Suprapubic skin (tissue), 4 donors: ENCODE measurements around the gene TALDO1.

ENCODE experiments used
- POLR2A ChIP-seq, 2 donors: fragments of 450-650 bp; IDR thresholded peaks; one replicate each; pipeline ENCODE4 v1.6.1; 2017; ENCODE audit warnings: antibody characterized with exemption in 2 of 2, mild to moderate bottlenecking in 2 of 2, moderate library complexity in 2 of 2
- POLR2AphosphoS5 ChIP-seq, 3 donors: sonication (generic); formaldehyde crosslinking; IDR thresholded peaks; one replicate each; pipeline ENCODE4 v1.6.1; 2017; ENCODE audit warnings: antibody characterized with exemption in 3 of 3

DNA sequence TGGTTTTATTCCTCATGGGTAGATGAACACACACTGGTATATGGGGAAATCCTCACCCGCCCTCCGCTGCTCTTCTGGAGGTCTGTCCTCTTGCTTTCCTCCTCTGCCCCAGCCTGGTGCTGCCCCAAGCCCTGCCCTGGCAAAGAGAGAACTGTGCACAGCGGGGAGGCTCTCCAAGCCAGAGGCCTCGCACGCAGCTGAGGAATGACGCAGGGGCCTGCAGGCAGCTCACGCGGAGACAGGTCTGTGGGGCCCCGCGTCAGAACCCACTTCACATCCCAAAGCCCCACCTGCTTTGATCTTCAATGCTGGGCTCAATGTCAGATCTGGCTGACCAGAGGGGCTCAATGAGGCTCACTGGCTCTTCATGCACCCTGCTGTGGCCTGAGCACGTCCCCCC, 20.0 kb downstream of the TALDO1 start:
- TF ChIP-seq POLR2AphosphoS5 (IDR thresholded peaks at IDR 0.05) (no peak), POLR2A (IDR thresholded peaks at IDR 0.05) (no peak)
